Hematopoietic multipotent progenitor cell treated with erythropoietin and hydrocortisone succinate and interleukin-3 and kit ligand, for 15 days (in vitro differentiated cells): ENCODE results near the gene CMTM2.
"Not testable (repeated sequence)": the region's sequence is repeated elsewhere in the genome, so short reads cannot be mapped to it uniquely, and the experiment has no call there.

Experiments used
- DNase-seq: peaks from one replicate; pipeline ENCODE4 v3.0.0-alpha.2; 2015; ENCODE audit warnings: low spot score

Gene CMTM2

DNA sequence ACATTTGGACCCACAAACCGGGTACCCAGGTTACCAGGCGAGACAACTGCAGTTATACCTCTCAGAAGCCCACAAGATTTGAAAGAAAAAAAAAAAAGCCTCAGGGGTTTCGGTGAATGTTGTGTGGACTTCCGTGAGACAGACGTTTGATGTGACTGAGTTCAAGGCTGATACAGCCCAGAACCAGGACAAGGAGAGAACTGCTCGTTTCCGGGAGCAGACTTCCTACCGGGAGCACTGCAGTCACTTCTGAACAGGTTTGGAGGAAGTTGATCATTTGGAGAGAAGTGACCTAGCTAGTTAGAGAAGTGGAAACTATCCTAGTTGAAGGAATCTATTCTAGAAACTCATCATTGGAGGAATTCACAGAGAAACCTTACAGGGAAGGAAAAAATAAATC is 26.0 kb upstream of the CMTM2 start:
- no peak for DNase-seq

DNA sequence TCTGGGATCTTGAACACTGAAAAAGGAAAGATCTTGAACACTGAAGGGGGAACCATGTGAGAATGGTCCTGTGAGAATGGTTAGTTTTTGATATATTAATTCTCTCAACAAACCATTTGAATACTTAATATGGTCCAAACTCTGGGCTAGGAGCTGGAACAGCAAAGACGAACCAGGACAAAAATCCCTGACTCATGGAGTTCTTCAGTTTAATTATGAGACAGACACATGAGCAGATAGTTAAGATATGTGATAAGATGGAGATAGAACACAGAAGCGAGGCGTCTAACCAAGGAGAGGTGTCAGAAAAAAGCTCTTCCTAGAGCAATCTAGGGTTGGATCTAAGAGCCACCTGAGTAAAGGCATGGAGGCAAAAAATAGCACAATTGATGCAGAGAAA is 25.2 kb upstream of the CMTM2 start:
- no peak for DNase-seq

DNA sequence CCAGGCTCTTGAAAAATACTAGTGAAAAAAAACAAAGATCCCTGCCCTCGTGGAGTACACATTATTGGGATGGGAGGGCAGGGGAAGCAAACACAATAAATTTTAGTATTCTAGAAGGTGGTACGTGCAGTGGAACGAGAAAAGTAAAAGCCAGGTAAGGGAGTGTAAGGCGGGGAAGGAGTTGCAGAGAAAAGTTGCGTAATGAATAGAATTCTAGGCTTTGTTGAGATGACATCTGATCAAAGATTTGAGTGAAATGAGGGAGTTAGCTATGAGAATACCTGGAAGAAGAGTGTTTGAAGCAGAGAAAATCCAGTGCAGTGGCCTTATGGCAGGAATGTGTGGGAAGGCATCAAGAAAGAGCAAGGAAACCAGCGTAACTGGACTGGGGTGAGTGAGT is 24.8 kb upstream of the CMTM2 start:
- no peak for DNase-seq

DNA sequence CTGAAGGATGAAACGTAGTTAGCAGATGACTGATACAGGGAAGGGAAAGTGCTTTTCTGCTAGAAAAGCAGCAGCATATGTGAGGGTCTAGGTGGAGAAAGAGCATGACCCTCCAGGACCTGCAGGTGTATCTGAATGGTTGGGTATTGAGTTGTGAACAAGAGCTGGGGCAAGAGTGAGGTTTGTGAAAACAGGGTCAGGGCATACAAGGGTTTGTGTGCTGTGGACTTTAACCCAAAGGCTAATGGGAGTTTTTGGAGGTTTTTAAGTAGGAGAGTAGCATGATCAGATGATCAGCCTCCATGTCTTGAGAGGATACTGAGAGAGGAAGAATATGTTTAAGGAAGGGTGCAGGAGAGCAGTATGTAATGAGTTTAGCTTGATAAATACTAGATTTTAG is 19.2 kb upstream of the CMTM2 start:
- no peak for DNase-seq

DNA sequence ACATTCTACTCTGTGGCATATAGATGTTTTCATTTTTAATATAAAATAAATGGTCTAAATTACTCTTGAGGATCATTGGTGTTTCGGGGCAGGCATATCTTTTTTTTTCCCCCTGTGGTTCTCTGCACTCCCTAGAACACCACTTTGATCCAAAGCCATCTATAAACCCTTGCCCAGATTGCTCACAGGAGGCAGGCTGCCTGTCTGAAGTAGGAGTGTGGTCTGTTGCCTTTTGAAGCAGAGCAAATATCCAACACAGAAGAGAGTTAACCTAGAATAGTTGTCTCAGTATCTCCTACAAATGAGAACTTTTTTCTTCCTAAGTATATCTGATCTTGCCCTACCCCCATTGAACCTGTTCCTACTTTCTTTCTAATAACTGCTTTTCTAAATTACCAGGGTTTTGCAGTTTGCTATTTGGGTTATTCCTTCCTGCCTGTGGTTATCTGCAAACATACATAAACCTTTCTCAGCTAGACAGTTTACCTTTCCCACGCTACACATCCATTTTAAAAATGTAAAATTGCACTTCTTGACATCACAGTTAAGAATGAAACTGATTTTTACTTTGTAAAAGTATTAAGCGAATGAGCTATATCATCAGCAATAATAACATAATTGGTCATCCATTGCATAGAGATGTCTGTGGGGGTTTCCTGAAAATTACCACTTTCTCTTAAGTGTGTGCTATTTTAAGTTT is 17.7 kb upstream of the CMTM2 start:
- DNase-seq, result no peak

DNA sequence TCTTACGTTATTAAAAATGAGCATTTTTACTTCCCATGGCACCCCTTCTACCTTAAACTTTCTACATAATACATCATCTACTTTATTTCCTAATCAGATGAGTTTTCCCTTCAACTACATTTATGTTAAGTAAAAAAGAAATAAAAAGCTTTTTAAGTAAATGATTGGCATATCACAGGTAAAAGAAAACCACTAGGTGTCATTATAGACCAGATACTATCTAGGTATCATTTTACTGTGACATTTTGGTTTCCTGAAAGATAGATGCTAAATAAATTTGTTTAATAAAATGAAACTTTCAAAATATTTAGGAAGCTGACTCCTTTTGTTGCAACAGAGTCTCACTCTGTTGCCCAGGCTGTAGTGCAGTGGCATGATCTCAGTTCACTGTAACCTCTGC is 16.9 kb upstream of the CMTM2 start:
- no peak for DNase-seq

DNA sequence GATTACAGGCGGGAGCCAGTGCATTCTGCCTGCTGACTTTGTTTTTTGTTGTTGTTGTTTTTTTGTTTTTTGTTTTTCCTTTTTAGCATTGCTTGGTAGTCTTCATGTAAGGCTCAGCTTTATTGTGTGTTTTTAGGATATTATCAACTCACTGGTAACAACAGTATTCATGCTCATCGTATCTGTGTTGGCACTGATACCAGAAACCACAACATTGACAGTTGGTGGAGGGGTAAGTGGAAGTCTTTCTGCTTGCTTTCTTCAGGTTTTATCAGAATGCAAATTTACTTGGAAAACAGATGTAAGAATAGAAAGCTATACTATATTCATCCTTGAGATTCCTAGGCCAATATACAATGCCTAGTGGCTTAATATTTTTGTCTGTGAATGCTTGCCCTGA is 16.3 kb upstream of the CMTM2 start:
- no peak for DNase-seq

DNA sequence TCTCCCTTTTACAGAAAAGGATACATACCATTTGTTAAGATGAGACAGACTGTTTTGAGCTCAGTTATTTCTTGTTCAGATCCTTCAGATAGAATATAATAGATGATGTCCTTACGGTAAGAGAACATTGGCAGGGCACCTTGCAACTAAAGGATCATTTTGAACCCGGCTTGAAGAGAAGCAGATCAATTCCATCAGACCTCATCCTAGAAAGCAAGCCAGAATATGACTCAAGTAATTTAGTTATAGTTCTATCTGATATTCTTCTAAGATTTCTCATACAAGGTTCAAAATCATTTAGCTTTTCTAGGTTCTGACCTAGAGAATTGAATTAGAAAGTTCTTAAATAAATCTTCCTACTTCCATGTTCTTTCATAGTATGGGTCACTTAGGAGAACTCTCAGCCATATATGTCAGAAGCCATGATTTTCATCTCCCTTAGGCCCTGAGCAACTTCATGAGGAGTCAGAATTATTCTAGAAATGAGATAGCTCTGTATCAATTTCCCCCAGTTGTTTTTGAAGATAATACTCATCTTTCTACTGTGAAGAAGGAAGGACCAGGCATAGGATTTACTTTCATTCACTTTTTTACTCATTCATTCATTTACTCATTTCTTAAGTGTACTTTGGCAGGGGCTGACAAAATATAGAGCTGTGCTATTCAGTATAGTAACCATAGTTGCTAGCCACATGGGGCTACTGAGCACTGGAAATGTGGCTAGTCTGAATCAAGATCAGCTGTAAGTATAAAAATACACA is 15.5 kb upstream of the CMTM2 start:
- DNase-seq, result no peak

DNA sequence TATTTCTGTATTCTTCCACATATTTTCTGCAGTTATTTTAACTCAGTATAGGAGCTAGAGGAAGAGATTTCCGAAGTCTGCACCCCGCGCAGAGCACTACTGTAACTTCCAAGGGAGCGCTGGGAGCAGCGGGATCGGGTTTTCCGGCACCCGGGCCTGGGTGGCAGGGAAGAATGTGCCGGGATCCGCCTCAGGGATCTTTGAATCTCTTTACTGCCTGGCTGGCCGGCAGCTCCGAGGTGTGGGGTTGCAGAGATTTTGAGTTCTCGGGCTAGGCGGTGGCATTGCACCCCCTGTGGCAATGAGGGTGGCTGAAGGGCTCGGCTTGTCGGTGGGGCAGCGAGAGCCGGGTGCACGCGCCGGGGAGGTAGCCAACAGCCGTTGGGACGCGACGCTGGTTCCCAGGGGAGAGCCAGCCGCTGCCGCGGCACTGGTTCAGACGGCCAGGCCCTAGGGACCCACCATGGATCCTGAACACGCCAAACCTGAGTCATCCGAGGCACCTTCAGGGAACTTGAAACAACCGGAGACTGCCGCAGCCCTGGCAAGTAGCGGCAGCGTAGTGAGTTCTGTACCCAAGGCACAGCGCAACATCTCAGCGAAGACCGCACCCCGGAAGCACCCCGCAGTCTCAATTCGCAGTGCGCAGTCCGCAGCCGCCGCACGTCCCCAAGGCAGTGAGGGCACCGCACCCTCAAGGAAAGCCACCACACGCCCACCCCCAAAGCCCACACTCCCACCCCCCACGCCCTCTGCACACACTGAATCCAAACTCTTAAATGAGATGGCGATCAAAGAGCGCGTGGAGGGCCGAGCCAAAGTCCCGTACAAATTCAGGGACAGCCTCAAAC is 13.0 kb upstream of the CMTM2 start, which contains the start of gene CMTM1:
CMTM1 (plus strand) TSS at position 389 of the 851 bp plus-strand sequence; CDS start at position 464, 75 bp downstream.
- no peak for DNase-seq

DNA sequence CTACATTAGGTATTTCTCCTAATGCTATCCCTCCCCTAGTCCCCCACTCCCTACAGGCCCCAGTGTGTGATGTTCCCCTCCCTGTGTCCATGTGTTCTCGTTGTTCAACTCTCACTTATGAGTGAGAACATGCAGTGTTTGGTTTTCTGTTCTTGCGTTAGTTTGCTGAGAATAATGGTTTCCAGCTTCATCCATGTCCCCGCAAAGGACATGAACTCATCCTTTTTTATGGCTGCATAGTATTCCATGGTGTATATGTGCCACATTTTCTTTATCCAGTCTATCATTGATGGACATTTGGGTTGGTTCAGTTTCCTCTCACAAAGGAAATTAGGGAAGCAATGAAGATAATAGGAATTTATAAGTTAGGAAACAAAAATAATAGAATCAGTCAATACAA is 12.0 kb upstream of the CMTM2 start:
- DNase-seq, result not testable (repeated sequence)

DNA sequence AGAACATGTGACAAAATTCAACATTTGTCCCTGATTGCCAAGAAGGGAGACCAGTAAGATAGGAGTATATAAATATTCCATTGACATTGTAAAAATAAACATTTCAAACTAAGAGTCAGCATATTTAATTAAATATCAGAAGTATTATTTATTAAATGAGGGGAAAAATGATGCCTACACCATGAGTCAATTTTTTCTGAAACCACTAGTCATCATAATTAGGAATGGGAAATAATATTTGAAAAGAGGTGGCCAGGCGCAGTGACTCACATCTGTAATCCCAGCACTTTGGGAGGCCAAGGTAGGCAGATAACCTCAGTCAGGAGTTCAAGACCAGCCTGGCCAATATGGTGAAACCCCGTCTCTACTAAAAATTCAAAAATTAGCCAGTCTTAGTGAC is 10.9 kb upstream of the CMTM2 start:
- DNase-seq, result no peak

DNA sequence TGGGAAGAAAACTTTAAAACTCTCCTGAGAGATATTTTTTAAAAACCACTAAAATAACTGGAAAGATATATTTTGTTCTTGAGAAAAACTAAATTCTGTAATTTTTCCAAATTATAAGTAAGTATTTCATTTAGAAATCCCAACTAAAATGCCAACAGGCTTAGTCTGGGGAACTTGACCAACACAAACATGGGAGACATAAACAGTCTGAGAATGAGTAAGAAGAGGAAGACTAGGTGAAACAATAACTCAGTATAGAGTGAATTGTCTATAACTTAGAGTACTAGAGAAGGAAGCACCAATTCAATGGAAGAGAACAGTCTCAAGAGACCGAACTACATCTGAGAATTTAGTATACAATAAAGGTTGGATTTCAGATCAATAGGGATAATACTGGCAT is 10.1 kb upstream of the CMTM2 start:
- no peak for DNase-seq

DNA sequence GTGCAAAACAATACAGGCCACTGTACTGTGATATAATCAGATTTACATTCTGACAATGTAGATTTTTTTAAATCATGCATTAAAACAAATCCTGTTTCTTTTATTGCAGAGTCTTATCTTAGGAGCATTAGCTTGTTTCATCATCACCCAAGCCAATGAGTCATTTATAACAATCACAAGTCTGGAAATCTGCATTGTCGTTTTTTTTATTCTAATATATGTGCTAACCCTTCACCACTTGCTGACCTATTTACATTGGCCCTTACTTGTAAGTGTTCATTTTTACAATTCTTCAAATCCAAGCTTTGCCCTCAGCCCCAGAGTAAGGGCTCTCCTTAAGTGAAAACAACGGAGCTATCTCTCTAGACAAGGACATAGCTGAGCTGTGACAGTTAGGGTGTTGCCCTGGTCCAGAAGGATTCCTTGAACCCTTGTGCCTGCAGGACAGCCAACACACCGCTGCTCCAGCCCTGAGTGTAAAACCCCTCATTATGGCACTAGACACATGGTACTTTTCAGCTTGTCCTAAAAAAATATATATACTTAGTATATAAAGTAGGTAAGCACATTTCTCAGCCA is 9.3 kb upstream of the CMTM2 start:
- no peak for DNase-seq

DNA sequence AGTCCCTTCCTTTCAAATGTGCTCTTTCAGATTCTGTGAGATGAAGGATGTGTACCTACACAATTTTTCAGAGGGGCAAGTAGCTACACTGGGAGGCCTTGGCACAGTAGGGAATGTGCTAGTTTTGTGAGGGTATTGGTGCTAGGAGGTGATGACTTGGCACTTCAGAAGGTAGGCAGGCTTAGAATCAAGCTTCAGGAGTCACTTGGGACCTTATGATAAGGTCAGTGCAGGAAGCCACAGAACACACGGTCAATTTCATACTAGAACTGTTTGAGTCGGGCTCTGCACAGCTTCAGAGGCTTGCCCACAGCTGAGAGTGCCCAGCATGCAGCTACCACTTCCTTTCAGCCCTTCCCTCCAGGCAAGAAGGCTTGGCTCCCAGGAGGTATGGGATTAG is 6.9 kb upstream of the CMTM2 start:
- DNase-seq, result no peak

DNA sequence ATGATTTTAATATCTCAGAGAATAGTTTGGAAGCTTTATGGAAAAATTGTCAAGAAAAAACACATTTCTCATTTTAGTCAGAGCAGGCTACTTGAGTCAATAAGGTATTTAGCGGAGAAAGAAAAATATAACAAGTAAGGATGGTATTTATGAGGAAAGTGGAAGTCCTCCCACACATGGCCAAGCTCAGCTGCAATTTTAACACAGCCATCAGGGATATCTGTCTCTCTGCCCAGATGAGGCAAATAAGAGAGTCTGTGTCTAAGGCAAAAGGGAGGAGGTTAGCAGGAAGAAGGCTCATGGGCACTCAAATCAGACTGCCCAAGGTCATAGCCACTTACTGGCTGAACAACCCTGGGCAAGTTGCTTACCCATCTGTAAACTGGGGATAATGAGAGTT is 5.2 kb upstream of the CMTM2 start:
- DNase-seq, result no peak

DNA sequence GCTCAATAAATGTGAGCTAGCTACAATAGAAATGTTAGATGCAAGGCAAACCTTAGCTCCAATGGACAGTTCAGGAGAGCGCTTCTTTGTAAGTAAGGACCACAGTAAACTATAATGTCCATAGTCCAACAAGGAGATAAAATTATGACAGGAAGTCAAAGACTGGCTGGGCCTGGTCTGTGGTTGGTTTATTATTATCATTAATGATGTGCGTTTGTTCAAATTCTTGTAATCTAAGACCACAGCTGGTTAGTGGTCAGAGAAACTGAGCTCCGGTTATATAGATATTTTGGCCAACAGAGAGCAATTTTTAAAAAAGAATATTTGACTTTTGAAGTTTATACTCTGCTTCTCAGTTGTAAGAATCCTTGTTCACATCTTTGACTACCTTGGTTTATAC is 4.7 kb upstream of the CMTM2 start:
- no peak for DNase-seq

DNA sequence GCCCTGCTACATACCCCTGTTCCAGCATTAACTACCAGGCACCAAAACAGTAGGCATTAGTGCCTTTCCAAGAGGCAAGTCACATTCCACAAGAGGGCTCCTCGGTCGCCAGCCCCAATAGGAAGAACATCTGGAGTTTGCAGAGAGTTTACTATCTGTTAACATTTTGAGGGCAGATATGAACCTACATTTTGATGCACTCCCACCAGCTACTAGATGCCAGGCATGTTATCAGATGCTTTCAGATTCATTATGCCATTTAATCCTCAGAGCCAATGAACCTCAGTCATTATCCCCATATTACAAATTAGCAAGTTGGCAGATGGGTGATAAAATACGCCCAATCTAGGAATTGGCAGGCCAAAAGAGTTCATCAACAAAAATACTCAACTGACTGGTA is 4.2 kb upstream of the CMTM2 start:
- DNase-seq, result no peak

DNA sequence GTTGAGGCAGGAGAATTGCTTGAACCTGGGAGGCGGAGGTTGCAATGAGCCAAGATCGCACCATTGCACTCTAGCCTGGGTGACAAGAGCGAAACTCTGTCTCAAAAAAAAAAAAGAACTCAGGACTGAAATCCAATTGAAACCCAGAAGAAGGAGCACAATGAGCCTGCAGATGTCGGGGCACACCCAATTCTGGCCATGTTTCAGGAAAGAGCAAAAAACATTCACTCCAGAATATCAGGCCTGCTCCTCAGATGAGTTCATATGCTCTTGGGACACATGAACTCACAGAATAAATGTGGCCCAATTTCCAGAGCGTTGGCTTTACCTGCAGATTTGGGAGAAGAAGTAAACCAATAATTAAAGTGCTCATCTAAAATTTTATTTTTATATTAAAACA is 3.0 kb upstream of the CMTM2 start:
- DNase-seq, result no peak

DNA sequence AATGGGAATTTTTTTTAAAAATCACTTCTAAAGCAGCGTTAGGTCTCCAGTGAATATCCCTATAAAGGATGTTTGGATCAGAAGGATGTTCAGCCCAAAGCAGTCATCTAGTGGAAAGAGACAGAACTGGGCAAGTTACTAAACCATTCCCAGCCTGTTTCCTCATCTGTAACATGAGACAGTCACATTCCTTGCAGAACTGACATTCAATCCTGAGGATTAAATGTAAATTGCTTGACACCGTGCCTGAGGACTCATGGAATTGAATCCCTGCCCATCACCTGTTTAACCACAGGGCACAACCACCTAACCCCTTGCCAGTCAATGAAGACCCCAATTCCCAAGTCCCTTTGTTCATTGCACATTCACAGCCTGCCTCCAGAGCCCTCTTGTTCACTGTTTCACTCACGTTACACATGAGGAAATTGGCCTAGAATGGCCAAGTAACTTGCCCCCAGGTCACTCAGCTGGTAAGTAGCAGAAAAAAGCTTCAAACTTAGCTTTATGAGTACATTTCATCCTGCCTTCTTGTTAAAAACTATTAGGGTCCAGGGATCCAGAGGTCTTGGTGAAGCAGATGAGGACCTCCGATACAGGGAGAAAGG is 1.4 kb downstream of the CMTM2 start:
- DNase-seq, result no peak

DNA sequence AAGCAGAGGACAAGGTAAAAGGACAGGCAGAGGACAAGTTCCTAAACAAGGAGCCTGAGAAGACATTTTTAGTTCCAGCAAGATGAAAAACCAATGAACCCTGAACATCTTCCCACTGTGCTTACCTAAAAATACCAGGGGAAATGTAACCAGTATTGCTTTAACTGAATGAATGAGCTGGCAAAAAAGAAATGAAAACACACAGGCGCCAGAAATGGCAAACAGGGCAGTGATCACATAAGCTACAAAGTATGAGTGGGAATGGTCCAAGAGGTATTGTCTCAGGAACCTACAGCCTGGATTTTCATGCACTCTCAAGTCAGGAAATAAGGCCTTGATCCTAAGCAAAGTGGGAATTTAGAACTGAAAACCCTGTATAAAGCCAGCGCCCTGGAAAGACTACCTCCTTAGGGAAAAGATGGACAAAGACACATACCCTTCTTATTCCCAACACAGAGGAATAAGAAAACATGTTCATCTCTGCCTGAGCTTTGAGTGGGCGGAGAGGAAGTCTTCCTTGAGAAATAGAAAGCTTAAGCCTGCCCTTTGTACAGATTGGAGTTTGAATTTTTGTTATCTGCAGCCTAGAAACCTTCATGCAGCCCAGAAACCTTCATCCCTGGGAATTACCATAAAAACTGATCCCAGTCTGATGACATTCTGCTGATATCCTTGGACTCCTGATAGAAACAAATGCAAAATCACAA is 2.1 kb downstream of the CMTM2 start:
- DNase-seq, result no peak

DNA sequence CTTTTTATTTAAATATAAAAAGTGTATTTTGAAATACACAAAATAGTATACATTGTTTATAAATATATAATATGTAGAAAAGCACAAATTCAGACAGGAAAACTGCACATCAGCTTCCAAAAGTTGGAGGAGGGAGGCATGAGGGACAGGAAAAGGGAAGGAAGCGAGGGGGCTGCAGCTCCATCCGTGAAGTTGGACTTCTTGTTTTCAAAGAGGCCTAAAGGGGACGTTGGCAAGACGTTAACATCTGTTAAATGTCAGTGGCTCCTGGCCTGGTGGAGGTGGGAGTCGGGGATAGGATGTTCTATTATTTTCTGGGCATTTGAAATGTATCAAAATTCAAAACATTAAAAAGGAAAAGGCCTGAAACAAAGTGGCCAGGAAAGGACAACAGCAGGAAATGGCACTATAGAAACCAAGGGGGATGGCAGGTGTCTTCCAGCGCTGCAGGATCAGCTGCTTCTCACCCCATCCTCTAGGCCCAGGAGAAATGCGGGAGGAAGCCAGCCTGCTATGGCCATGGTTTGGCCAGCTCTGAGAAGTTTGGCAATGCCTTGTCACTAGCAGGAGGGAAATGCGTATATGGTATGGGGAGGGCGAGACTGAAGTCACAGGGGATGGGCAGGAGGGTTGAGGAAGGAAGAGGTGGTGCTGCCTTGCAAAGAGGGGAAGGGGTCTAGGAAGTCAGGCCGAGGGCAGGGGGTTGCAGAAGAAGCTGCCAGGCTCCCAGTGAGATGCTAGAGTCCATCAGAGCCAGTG is 6.4 kb downstream of the CMTM2 start:
- DNase-seq, result no peak
